ENCODE results near the gene ARHGAP10. TPM values are rescaled to one million over a fixed set of nuclear protein-coding genes. Genes with fewer than 3 reads are reported as not detected.
"Not testable (repeated sequence)": the region's sequence is repeated elsewhere in the genome, so short reads cannot be mapped to it uniquely, and the experiment has no call there.

ARHGAP10 gene
- total RNA-seq, 2 experiments from 2014 or later = 6.3 to 7.1 TPM

DNA sequence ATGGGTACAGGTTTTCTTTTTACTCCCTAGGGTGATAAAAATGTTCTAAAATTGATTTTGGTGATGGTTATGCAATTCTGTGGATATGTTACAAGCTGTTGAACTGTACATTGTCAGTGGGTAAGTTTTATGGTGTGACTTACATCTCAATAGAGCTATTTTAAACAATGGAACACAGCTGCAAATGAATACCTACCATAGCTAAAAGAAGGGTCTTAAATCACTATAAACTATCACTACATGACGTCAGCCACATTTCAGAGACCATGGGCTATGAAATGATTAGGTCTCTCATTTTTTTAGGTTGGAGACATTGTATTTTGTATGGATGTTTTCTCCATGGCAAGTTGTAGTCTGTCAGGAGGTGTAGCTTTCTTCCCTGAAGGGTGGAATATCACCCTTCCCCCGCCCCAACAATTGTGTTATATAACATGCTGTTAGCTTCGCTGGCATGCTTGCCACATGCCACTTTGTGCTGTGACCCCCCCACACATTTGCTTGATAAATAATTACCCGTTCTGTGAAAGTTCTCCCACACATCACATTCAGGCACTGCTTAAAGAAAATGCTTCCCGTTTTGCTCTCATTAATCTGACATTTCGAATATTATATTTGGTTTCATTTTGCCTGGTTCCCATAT lies 159.7 kb downstream of the ARHGAP10 start:
- Mint-ChIP-seq H3K27ac (no peak overlapping the region), H3K4me1 (ENCODE audit: low read depth) (no peaks in the 10 kb centered on the region), H3K27me3 (ENCODE audit: low read depth) (no peaks in the 10 kb centered on the region), H3K9me3 (ENCODE audit: insufficient read depth) (peaks cover 10% of the 10 kb centered on the region), H3K36me3 (ENCODE audit: low read depth) (no peaks in the 10 kb centered on the region), H3K4me3 (no peak overlapping the region)
- ChIA-PET POLR2A (no interaction called here), CTCF (interaction anchor here (1.6 kb wide), 1 partner anchor 25 kb away, joined by 4 read pairs; no protein-coding TSS in a partner anchor)
- no peak for ATAC-seq
- DNase-seq = no peak

DNA sequence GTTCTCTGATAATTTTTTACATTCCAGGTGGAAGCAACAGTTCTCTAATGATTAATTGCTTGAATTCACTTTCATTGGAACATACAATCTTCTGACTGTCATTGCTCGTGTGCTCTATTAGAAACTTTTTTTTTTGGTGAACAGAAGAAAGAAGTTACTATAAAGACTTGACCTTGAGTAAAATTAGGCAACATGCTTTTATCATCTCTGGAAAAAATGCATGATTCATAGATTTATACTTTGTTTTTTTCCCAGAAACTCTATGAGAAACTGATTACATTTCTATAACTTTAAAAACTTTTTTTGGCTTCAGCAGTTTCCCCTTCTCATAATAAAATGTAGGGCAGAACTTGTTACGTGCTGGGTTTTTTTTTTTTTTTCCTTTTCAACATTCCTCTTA lies 167.6 kb downstream of the ARHGAP10 start:
- Mint-ChIP-seq H3K36me3 (ENCODE audit: low read depth) (peaks cover 9% of the 10 kb centered on the region), H3K4me1 (ENCODE audit: low read depth) (no peaks in the 10 kb centered on the region), H3K27ac (no peak overlapping the region), H3K4me3 (no peak overlapping the region), H3K27me3 (ENCODE audit: low read depth) (no peaks in the 10 kb centered on the region), H3K9me3 (ENCODE audit: insufficient read depth) (peaks cover 6% of the 10 kb centered on the region)
- DNase-seq = no peak
- no peak for ATAC-seq
- ChIA-PET CTCF (interaction anchor here (0.7 kb wide), 1 partner anchor 646 kb away, joined by 4 read pairs; no protein-coding TSS in a partner anchor), POLR2A (no interaction called here)

- Mint-ChIP-seq H3K27me3 (ENCODE audit: low read depth) (no peaks in the 10 kb centered on the region), H3K9me3 (ENCODE audit: insufficient read depth) (peaks cover 4% of the 10 kb centered on the region), H3K36me3 (ENCODE audit: low read depth) (peaks cover 9% of the 10 kb centered on the region), H3K27ac (no peak overlapping the region), H3K4me3 (no peak overlapping the region), H3K4me1 (ENCODE audit: low read depth) (no peaks in the 10 kb centered on the region)
- no peak for DNase-seq
- no peak for ATAC-seq
- ChIA-PET CTCF (no interaction called here), POLR2A (no interaction called here)
Measured at GRCh38 chr4:147901388-147901787, 169.5 kb downstream of the ARHGAP10 start.

- Mint-ChIP-seq H3K9me3 (ENCODE audit: insufficient read depth) (peaks cover 4% of the 10 kb centered on the region), H3K27ac (no peak overlapping the region), H3K4me1 (ENCODE audit: low read depth) (no peaks in the 10 kb centered on the region), H3K27me3 (ENCODE audit: low read depth) (no peaks in the 10 kb centered on the region), H3K36me3 (ENCODE audit: low read depth) (peaks cover 9% of the 10 kb centered on the region), H3K4me3 (no peak overlapping the region)
- DNase-seq (no peak), ATAC-seq (no peak)
- CTCF ChIA-PET = no interaction called here
- POLR2A ChIA-PET = no interaction called here
Measured at GRCh38 chr4:147901916-147902315, 170.0 kb downstream of the ARHGAP10 start.

- ChIA-PET CTCF (interaction anchor here (2.5 kb wide), 1 partner anchor 42 kb away, joined by 8 read pairs; no protein-coding TSS in a partner anchor), POLR2A (no interaction called here)
- H3K27me3 Mint-ChIP-seq (ENCODE audit: low read depth) = no peaks in the 10 kb centered on the region
- peaks cover 4% of the 10 kb centered on the region for H3K9me3 Mint-ChIP-seq (ENCODE audit: insufficient read depth)
- H3K4me3 Mint-ChIP-seq = no peak overlapping the region
- no peaks in the 10 kb centered on the region for H3K36me3 Mint-ChIP-seq (ENCODE audit: low read depth)
- DNase-seq (no peak), ATAC-seq (no peak)
- H3K4me1 Mint-ChIP-seq (ENCODE audit: low read depth) = peaks cover 3% of the 10 kb centered on the region
- no peak overlapping the region for H3K27ac Mint-ChIP-seq
Measured at GRCh38 chr4:147909225-147909624, 177.3 kb downstream of the ARHGAP10 start.

GRCh38 chr4:147910315-147910714 lies 178.4 kb downstream of the ARHGAP10 start:
- Mint-ChIP-seq H3K36me3 (ENCODE audit: low read depth) (no peaks in the 10 kb centered on the region), H3K9me3 (ENCODE audit: insufficient read depth) (peaks cover 4% of the 10 kb centered on the region), H3K27ac (no peak overlapping the region), H3K4me1 (ENCODE audit: low read depth) (peaks cover 3% of the 10 kb centered on the region), H3K4me3 (no peak overlapping the region), H3K27me3 (ENCODE audit: low read depth) (no peaks in the 10 kb centered on the region)
- POLR2A ChIA-PET = no interaction called here
- CTCF ChIA-PET = interaction anchor here (0.8 to 2.5 kb wide), 2 partner anchors 15 to 43 kb away, joined by 4 to 8 read pairs; no protein-coding TSS in a partner anchor
- ATAC-seq (no peak), DNase-seq (no peak)

DNA sequence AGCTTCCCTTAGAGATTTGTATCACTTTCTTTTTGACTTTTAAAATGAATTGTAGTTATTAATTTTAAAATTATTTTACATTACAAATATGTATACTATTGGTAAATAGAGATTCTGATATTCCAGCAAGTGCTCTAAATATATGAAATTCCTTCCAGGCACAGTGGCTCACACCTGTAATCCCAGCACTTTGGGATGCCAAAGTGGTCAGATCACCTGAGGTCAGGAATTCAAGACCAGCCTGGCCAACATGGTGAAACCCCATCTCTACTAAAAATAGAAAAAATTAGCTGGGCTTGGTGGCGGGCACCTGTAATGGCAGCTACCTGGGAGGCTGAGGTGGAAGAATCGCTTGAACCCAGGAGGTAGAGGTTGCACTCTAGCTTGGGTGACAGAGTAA lies 180.2 kb downstream of the ARHGAP10 start:
- CTCF ChIA-PET = interaction anchor here (0.6 kb wide), 1 partner anchor 219 kb away, joined by 3 read pairs; no protein-coding TSS in a partner anchor
- H3K27ac Mint-ChIP-seq; H3K27me3 Mint-ChIP-seq (ENCODE audit: low read depth); POLR2A ChIA-PET; H3K4me1 Mint-ChIP-seq (ENCODE audit: low read depth); DNase-seq; H3K9me3 Mint-ChIP-seq (ENCODE audit: insufficient read depth); H3K36me3 Mint-ChIP-seq (ENCODE audit: low read depth); ATAC-seq; H3K4me3 Mint-ChIP-seq: not testable (repeated sequence)

DNA sequence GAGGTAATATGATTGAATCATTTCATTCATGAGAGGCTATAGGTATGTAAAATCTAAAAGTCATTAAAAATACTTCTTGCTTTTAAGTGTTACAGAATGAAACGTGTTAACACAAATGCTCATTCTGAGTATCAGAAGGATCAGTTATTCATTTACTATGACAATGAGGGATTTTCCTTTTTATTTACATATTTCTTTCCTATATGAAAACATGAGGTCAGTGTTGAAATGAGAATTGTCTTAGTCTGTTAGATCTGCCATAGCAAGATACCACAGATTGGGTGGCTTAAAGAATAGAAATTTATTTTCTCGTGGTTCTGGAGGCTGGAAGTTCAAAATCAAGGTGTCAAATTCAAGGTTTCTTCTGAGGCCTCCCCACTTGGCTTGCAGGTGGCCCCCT lies 181.2 kb downstream of the ARHGAP10 start:
- POLR2A ChIA-PET = no interaction called here
- no peak overlapping the region for H3K27ac Mint-ChIP-seq
- H3K9me3 Mint-ChIP-seq (ENCODE audit: insufficient read depth) = no peaks in the 10 kb centered on the region

GRCh38 chr4:147916351-147916750 lies 184.5 kb downstream of the ARHGAP10 start:
- Mint-ChIP-seq H3K4me3 (no peak overlapping the region), H3K9me3 (ENCODE audit: insufficient read depth) (no peaks in the 10 kb centered on the region), H3K36me3 (ENCODE audit: low read depth) (no peaks in the 10 kb centered on the region), H3K27me3 (ENCODE audit: low read depth) (no peaks in the 10 kb centered on the region), H3K4me1 (ENCODE audit: low read depth) (no peaks in the 10 kb centered on the region), H3K27ac (no peak overlapping the region)
- DNase-seq (no peak), ATAC-seq (no peak)
- POLR2A ChIA-PET = interaction anchor here (0.5 kb wide), 1 partner anchor 359 kb away, joined by 6 read pairs; no protein-coding TSS in a partner anchor
- CTCF ChIA-PET = interaction anchor here (1.1 kb wide), 1 partner anchor 14 kb away, joined by 3 read pairs; no protein-coding TSS in a partner anchor

More for the DNA sequence above, 181.2 kb downstream of the ARHGAP10 start:
- H3K27me3 Mint-ChIP-seq (ENCODE audit: low read depth) = no peaks in the 10 kb centered on the region
- H3K4me1 Mint-ChIP-seq (ENCODE audit: low read depth) = peaks cover 3% of the 10 kb centered on the region
- CTCF ChIA-PET = no interaction called here
- DNase-seq (no peak), ATAC-seq (no peak)
- H3K36me3 Mint-ChIP-seq (ENCODE audit: low read depth) = no peaks in the 10 kb centered on the region
- H3K4me3 Mint-ChIP-seq = no peak overlapping the region

- Mint-ChIP-seq H3K27me3 (ENCODE audit: low read depth) (no peaks in the 10 kb centered on the region), H3K36me3 (ENCODE audit: low read depth) (no peaks in the 10 kb centered on the region), H3K27ac (no peak overlapping the region), H3K9me3 (ENCODE audit: insufficient read depth) (no peaks in the 10 kb centered on the region), H3K4me1 (ENCODE audit: low read depth) (no peaks in the 10 kb centered on the region), H3K4me3 (no peak overlapping the region)
- CTCF ChIA-PET = no interaction called here
- DNase-seq = no peak
- POLR2A ChIA-PET = no interaction called here
- no peak for ATAC-seq
Measured at GRCh38 chr4:147923381-147923780, 191.5 kb downstream of the ARHGAP10 start.

DNA sequence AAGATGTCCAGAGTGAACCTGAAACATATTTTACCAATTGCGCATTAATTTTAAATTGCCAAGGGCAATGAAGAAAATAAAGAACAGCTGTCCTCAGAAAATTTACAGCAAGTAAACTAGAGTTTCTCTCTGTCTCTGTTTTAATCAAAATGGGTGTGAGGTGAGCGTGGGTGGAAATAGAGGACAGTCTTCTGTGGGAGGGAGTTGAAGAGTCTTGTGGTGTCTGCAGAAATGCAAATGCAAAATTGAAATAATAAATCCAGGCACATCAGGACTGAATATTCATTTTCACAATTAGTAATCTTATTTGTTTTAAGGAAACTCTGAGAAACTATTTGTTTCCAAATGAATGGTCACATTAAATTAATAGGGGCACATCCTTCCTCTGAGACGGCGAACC lies 192.0 kb downstream of the ARHGAP10 start:
- no peak overlapping the region for H3K4me3 Mint-ChIP-seq
- no peaks in the 10 kb centered on the region for H3K4me1 Mint-ChIP-seq (ENCODE audit: low read depth)
- H3K27ac Mint-ChIP-seq = no peak overlapping the region
- DNase-seq = no peak
- ChIA-PET POLR2A (no interaction called here), CTCF (no interaction called here)
- H3K9me3 Mint-ChIP-seq (ENCODE audit: insufficient read depth) = no peaks in the 10 kb centered on the region
- H3K27me3 Mint-ChIP-seq (ENCODE audit: low read depth) = no peaks in the 10 kb centered on the region
- no peaks in the 10 kb centered on the region for H3K36me3 Mint-ChIP-seq (ENCODE audit: low read depth)
- no peak for ATAC-seq

- ChIA-PET POLR2A (no interaction called here), CTCF (interaction anchor here (0.8 to 1.2 kb wide), 4 partner anchors 9 to 131 kb away, joined by 3 to 4 read pairs (median 4); no protein-coding TSS in a partner anchor)
- Mint-ChIP-seq H3K27me3 (ENCODE audit: low read depth) (no peaks in the 10 kb centered on the region), H3K4me3 (no peak overlapping the region), H3K36me3 (ENCODE audit: low read depth) (no peaks in the 10 kb centered on the region), H3K27ac (no peak overlapping the region), H3K9me3 (ENCODE audit: insufficient read depth) (no peaks in the 10 kb centered on the region), H3K4me1 (ENCODE audit: low read depth) (no peaks in the 10 kb centered on the region)
- DNase-seq (peak; percentile 33), ATAC-seq (no peak)
Measured at GRCh38 chr4:147924604-147925412, 192.9 kb downstream of the ARHGAP10 start.

Measured in activated CD8-positive, alpha-beta T cell treated with anti-CD3 and anti-CD28 coated beads, Interleukin-2, amount 10 ng/mL, durations not matched to agents 7 days and 5 days (primary cell).